ENCODE data around the gene ALDH3B1.

Gene ALDH3B1

GRCh38 chr11:67998150-67999045 lies 11.7 kb upstream of the ALDH3B1 start:
- no peak for DNase-seq (ENCODE audit: low read depth, low spot score)
- no peak for TF ChIP-seq CTCF (IDR thresholded peaks at IDR 0.05; ENCODE audit: low read depth, low read length)
- in situ Hi-C loops (cut with HindIII; ENCODE audit: low sequenced_read_pairs), result no loop called here
- no peak overlapping the region for H3K4me3 ChIP-seq (ENCODE audit: low read depth, low read length)

GRCh38 chr11:67999201-67999629 lies 10.9 kb upstream of the ALDH3B1 start:
- H3K4me3 ChIP-seq (ENCODE audit: low read depth, low read length), result no peak overlapping the region
- no peak for DNase-seq (ENCODE audit: low read depth, low spot score)
- in situ Hi-C loops (cut with HindIII; ENCODE audit: low sequenced_read_pairs), result no loop called here
- no peak for TF ChIP-seq CTCF (IDR thresholded peaks at IDR 0.05; ENCODE audit: low read depth, low read length)

GRCh38 chr11:67999704-68000103 lies 10.4 kb upstream of the ALDH3B1 start:
- DNase-seq (ENCODE audit: low read depth, low spot score), result no peak
- in situ Hi-C loops (cut with HindIII; ENCODE audit: low sequenced_read_pairs), result no loop called here
- TF ChIP-seq CTCF (IDR thresholded peaks at IDR 0.05; ENCODE audit: low read depth, low read length), result no peak
- H3K4me3 ChIP-seq (ENCODE audit: low read depth, low read length), result no peak overlapping the region

- no peak overlapping the region for H3K4me3 ChIP-seq (ENCODE audit: low read depth, low read length)
- in situ Hi-C loops (cut with HindIII; ENCODE audit: low sequenced_read_pairs), result no loop called here
- no peak for TF ChIP-seq CTCF (IDR thresholded peaks at IDR 0.05; ENCODE audit: low read depth, low read length)
- no peak for DNase-seq (ENCODE audit: low read depth, low spot score)
Observed at GRCh38 chr11:68002575-68002937, 7.6 kb upstream of the ALDH3B1 start.

- no peak for TF ChIP-seq CTCF (IDR thresholded peaks at IDR 0.05; ENCODE audit: low read depth, low read length)
- in situ Hi-C loops (cut with HindIII; ENCODE audit: low sequenced_read_pairs), result no loop called here
- DNase-seq (ENCODE audit: low read depth, low spot score), result no peak
- H3K4me3 ChIP-seq (ENCODE audit: low read depth, low read length), result peak overlapping the region; percentile 48
Observed at GRCh38 chr11:68002938-68003845, 6.9 kb upstream of the ALDH3B1 start.

- DNase-seq (ENCODE audit: low read depth, low spot score), result peak; percentile 77
- in situ Hi-C loops (cut with HindIII; ENCODE audit: low sequenced_read_pairs), result no loop called here
- peak within 1 kb of the TSS; percentile 48 for H3K4me3 ChIP-seq (ENCODE audit: low read depth, low read length)
- no peak for TF ChIP-seq CTCF (IDR thresholded peaks at IDR 0.05; ENCODE audit: low read depth, low read length)
Observed at GRCh38 chr11:68003846-68004550, 6.1 kb upstream of the ALDH3B1 start, which contains the start of gene UNC93B1. Gene UNC93B1, minus strand, starts transcription at chr11:68004097. Its CDS starts 54 bp downstream, at chr11:68004043.
